ENCODE data around the gene ADAP1. TPM values are rescaled to one million over a fixed set of nuclear protein-coding genes. Genes with fewer than 3 reads are reported as not detected.

The ADAP1 gene
- total RNA-seq, 1 donor, result 1.3 TPM

- no peak for DNase-seq (ENCODE audit: low read depth)
- no peak overlapping the region for H3K4me3 ChIP-seq (ENCODE audit: low read depth, low read length)
- no peak for TF ChIP-seq CTCF (IDR thresholded peaks at IDR 0.05; ENCODE audit: insufficient read depth, low read depth, low read length)
Observed at GRCh38 chr7:972110-972509, 17.6 kb upstream of the ADAP1 start.

GRCh38 chr7:970744-971143 lies 16.3 kb upstream of the ADAP1 start:
- no peak overlapping the region for H3K4me3 ChIP-seq (ENCODE audit: low read depth, low read length)
- no peak for DNase-seq (ENCODE audit: low read depth)
- TF ChIP-seq CTCF (IDR thresholded peaks at IDR 0.05; ENCODE audit: insufficient read depth, low read depth, low read length), result no peak

GRCh38 chr7:969403-969802 lies 14.9 kb upstream of the ADAP1 start:
- TF ChIP-seq CTCF (IDR thresholded peaks at IDR 0.05; ENCODE audit: insufficient read depth, low read depth, low read length), result no peak
- no peak for DNase-seq (ENCODE audit: low read depth)
- H3K4me3 ChIP-seq (ENCODE audit: low read depth, low read length), result no peak overlapping the region

- no peak for DNase-seq (ENCODE audit: low read depth)
- TF ChIP-seq CTCF (IDR thresholded peaks at IDR 0.05; ENCODE audit: insufficient read depth, low read depth, low read length), result no peak
- no peak overlapping the region for H3K4me3 ChIP-seq (ENCODE audit: low read depth, low read length)
Observed at GRCh38 chr7:968205-969105, 14.0 kb upstream of the ADAP1 start.

- H3K4me3 ChIP-seq (ENCODE audit: low read depth, low read length), result no peak overlapping the region
- no peak for TF ChIP-seq CTCF (IDR thresholded peaks at IDR 0.05; ENCODE audit: insufficient read depth, low read depth, low read length)
Observed at GRCh38 chr7:967361-968082, 13.0 kb upstream of the ADAP1 start.

GRCh38 chr7:966291-967069 lies 12.0 kb upstream of the ADAP1 start:
- H3K4me3 ChIP-seq (ENCODE audit: low read depth, low read length), result no peak overlapping the region
- no peak for TF ChIP-seq CTCF (IDR thresholded peaks at IDR 0.05; ENCODE audit: insufficient read depth, low read depth, low read length)
- DNase-seq (ENCODE audit: low read depth), result no peak

More at GRCh38 chr7:967361-968082, 13.0 kb upstream of the ADAP1 start:
- DNase-seq (ENCODE audit: low read depth), result no peak

Data from fibroblast of villous mesenchyme (primary cell).